Mesendoderm (in vitro differentiated cells): ENCODE measurements around the gene PAX5.
A peak's percentile ranks its signal among the peaks of the same experiment; 100 is the strongest.

Source experiments
- DNase-seq: peaks from one replicate; pipeline ENCODE4 v3.0.0; 2013
- H2AK5ac ChIP-seq: 2 replicates; pipeline ENCODE4 v1.6.1; 2013; ENCODE audit warnings: low read length, inconsistent platforms
- H2BK120ac ChIP-seq: 2 replicates; pipeline ENCODE4 v1.6.1; 2013; ENCODE audit warnings: low read depth, mild to moderate bottlenecking, low read length, moderate library complexity, mixed read lengths
- H2BK15ac ChIP-seq: replicated peaks from 2 replicates; pipeline ENCODE4 v1.6.1; 2013; ENCODE audit warnings: low read depth, mild to moderate bottlenecking, moderate library complexity
- H2BK5ac ChIP-seq: 2 replicates; pipeline ENCODE4 v1.6.1; 2013; ENCODE audit warnings: low read length, inconsistent platforms
- H3K18ac ChIP-seq: 2 replicates; pipeline ENCODE4 v1.6.1; 2013; ENCODE audit warnings: mild to moderate bottlenecking, low read length, mixed read lengths
- H3K23ac ChIP-seq: one replicate; pipeline ENCODE4 v1.6.1; 2013; ENCODE audit warnings: low read length
- H3K27ac ChIP-seq: 2 replicates; pipeline ENCODE4 v1.5.1; 2013; ENCODE audit warnings: low read depth, mild to moderate bottlenecking, inconsistent platforms, low read length, moderate library complexity
- H3K27me3 ChIP-seq: 2 replicates; pipeline ENCODE4 v1.6.1; 2013; ENCODE audit warnings: low read length, control low read depth, mild to moderate bottlenecking, inconsistent platforms; ENCODE audit not compliant: insufficient read depth, poor library complexity
- H3K36me3 ChIP-seq: 2 replicates; pipeline ENCODE4 v1.6.1; 2013; ENCODE audit warnings: low read length, inconsistent platforms; ENCODE audit not compliant: control insufficient read depth, insufficient read depth
- H3K4ac ChIP-seq: one replicate; pipeline ENCODE4 v1.6.1; 2013; ENCODE audit warnings: low read depth, mild to moderate bottlenecking, low read length, moderate library complexity
- H3K4me1 ChIP-seq: 2 replicates; pipeline ENCODE4 v1.6.1; 2013; ENCODE audit warnings: low read depth, low read length, inconsistent platforms; ENCODE audit not compliant: control insufficient read depth
- H3K4me2 ChIP-seq: 2 replicates; pipeline ENCODE4 v1.6.1; 2013; ENCODE audit warnings: low read length
- H3K4me3 ChIP-seq: 2 replicates; pipeline ENCODE4 v1.5.1; 2013; ENCODE audit warnings: mild to moderate bottlenecking, low read length
- H3K56ac ChIP-seq: one replicate; pipeline ENCODE4 v1.6.1; 2013; ENCODE audit warnings: low read length
- H3K79me1 ChIP-seq: 2 replicates; pipeline ENCODE4 v1.6.1; 2013; ENCODE audit warnings: low read length, inconsistent platforms
- H3K79me2 ChIP-seq: 2 replicates; pipeline ENCODE4 v1.6.1; 2013; ENCODE audit warnings: mild to moderate bottlenecking, low read length; ENCODE audit not compliant: control insufficient read depth, insufficient read depth
- H3K9ac ChIP-seq: 2 replicates; pipeline ENCODE4 v1.6.1; 2013; ENCODE audit warnings: low read length, inconsistent platforms
- H4K5ac ChIP-seq: one replicate; pipeline ENCODE4 v1.6.1; 2013; ENCODE audit warnings: low read length
- H4K8ac ChIP-seq: one replicate; pipeline ENCODE4 v1.6.1; 2013; ENCODE audit warnings: low read depth, mild to moderate bottlenecking, control low read depth, low read length, moderate library complexity
- WGBS: extraction: QIAGEN DNeasy Blood & Tissue Kit; methylation state at CpG from one replicate; pipeline ENCODE4 v1.1.7; 2013; ENCODE audit warnings: low lambda C conversion rate, missing lambda C conversion rate; ENCODE audit not compliant: insufficient coverage; ENCODE audit errors: extremely low coverage; 5-methylcytosine and 5-hydroxymethylcytosine counted together

PAX5 gene

GRCh38 chr9:36987409-36987808 is 46.7 kb downstream of the PAX5 start:
- Histone ChIP-seq H2AK5ac (no peak overlapping the region), H3K4me1 (peaks cover 4% of the 10 kb centered on the region), H3K23ac (no peak overlapping the region), H4K8ac (no peak overlapping the region), H3K79me2 (no peaks in the 10 kb centered on the region), H3K4me3 (no peak overlapping the region), H3K18ac (no peak overlapping the region), H4K5ac (no peak overlapping the region), H3K4ac (no peak overlapping the region), H3K79me1 (no peaks in the 10 kb centered on the region), H3K27ac (no peak overlapping the region), H3K36me3 (no peaks in the 10 kb centered on the region), H3K9ac (no peak overlapping the region), H3K27me3 (peaks cover 57% of the 10 kb centered on the region), H3K56ac (peak overlapping the region; percentile 27), H2BK15ac (no peak overlapping the region), H2BK5ac (no peak overlapping the region), H2BK120ac (no peak overlapping the region), H3K4me2 (no peak overlapping the region)
- WGBS, result no CpG with 5 or more reads among the region's 10 CpGs
- DNase-seq, result no peak

GRCh38 chr9:36986468-36987408 is 47.3 kb downstream of the PAX5 start:
- no peak overlapping the region for H3K27ac ChIP-seq
- no peak overlapping the region for H2BK120ac ChIP-seq
- H3K4ac ChIP-seq, result peak overlapping the region; percentile 22
- H4K5ac ChIP-seq, result no peak overlapping the region
- no peak overlapping the region for H2AK5ac ChIP-seq
- H4K8ac ChIP-seq, result no peak overlapping the region
- no peak overlapping the region for H3K4me3 ChIP-seq
- H3K56ac ChIP-seq, result peak overlapping the region; percentile 52
- no peaks in the 10 kb centered on the region for H3K79me2 ChIP-seq
- peak overlapping the region; percentile 28 for H3K4me2 ChIP-seq
- no peak overlapping the region for H2BK15ac ChIP-seq
- H3K23ac ChIP-seq, result no peak overlapping the region
- H3K27me3 ChIP-seq, result peaks cover 57% of the 10 kb centered on the region
- H3K18ac ChIP-seq, result peak overlapping the region; percentile 42
- no CpG with 5 or more reads among the region's 65 CpGs for WGBS
- H3K79me1 ChIP-seq, result no peaks in the 10 kb centered on the region
- H3K4me1 ChIP-seq, result peaks cover 4% of the 10 kb centered on the region
- no peak overlapping the region for H2BK5ac ChIP-seq
- peak overlapping the region; percentile 38 for H3K9ac ChIP-seq
- no peaks in the 10 kb centered on the region for H3K36me3 ChIP-seq
- DNase-seq, result no peak

DNA sequence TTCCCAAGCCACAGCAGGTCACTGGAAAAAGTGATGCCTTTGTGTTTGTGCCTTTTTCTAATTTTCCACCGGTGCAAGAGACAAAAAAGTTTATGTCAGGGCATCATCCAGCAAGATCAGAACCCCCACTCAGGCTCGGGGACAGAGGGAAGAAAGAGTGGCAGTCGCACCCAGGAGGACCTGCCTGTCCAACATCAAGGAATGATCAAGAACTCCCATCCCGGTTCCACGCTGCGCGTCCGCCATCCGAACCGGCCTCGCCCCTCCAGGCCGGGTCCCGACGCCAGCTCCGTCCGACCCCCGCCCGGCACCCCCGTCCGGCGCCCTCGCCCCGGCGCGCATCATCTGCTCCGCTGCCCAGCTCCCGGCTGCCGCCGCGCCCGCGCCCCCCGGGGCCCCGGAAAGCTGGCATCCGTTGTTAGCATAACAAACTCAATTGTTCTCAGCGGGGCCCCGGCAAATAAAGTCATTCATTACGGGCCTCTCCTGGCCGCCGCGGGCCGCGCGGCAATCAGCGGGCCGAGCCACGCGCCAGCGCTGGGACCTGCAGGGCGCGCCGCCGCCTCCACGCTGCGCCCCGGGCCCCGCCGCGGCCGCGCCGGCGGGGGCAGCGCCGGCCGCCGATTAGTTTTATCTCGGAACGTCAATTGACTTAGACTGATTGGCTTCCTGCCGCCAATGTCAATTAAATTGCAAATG is 48.1 kb downstream of the PAX5 start:
- no peak overlapping the region for H3K4me3 ChIP-seq
- H3K79me2 ChIP-seq, result no peaks in the 10 kb centered on the region
- H3K79me1 ChIP-seq, result no peaks in the 10 kb centered on the region
- no peak overlapping the region for H3K9ac ChIP-seq
- peaks cover 57% of the 10 kb centered on the region for H3K27me3 ChIP-seq
- DNase-seq, result peak; percentile 61
- H3K36me3 ChIP-seq, result no peaks in the 10 kb centered on the region
- H3K56ac ChIP-seq, result no peak overlapping the region
- H2BK15ac ChIP-seq, result no peak overlapping the region
- WGBS, result no CpG with 5 or more reads among the region's 70 CpGs
- H2BK5ac ChIP-seq, result no peak overlapping the region
- H2AK5ac ChIP-seq, result no peak overlapping the region
- no peak overlapping the region for H2BK120ac ChIP-seq
- H4K5ac ChIP-seq, result no peak overlapping the region
- no peak overlapping the region for H3K27ac ChIP-seq
- H3K23ac ChIP-seq, result no peak overlapping the region
- H3K4ac ChIP-seq, result no peak overlapping the region
- H3K18ac ChIP-seq, result peak overlapping the region; percentile 42
- peaks cover 4% of the 10 kb centered on the region for H3K4me1 ChIP-seq
- no peak overlapping the region for H4K8ac ChIP-seq
- H3K4me2 ChIP-seq, result no peak overlapping the region

DNA sequence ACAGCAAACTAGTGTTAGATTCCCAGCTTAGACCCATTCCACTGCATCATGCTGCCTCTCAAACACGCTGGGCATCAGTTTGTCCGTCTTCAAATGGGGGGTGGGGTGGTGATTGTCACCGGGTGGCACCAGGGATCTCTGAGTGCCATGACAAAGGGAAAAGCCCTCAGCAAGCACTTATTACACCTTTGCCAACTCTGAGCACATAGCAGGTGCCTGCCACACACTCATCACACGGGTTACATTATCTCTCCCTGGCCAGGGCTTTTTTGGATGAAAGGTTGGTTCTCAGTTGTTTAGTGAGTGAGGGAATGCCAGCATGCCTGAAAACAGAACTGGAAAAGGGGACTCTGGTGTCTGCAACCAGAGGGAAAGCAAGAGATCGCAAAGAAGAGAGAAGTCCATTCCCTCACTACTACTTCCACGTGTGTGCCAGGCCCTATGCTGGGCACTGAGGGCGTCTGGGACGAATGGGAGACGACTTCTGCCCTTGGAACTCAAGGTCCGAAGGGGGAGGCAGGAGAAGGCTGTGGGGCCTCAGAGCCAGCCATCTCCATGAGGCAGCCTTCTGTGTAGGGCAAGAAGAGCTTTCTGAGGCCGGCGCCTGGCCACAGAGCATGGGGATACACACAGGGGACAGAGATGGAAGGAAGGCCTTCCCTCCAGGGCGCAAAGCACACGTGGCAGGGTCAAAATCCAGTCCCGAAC is 48.9 kb downstream of the PAX5 start:
- H2BK120ac ChIP-seq, result no peak overlapping the region
- no peak overlapping the region for H2AK5ac ChIP-seq
- DNase-seq, result no peak
- H3K36me3 ChIP-seq, result no peaks in the 10 kb centered on the region
- no peak overlapping the region for H3K4me3 ChIP-seq
- no peak overlapping the region for H3K4me2 ChIP-seq
- H3K79me1 ChIP-seq, result no peaks in the 10 kb centered on the region
- H2BK15ac ChIP-seq, result no peak overlapping the region
- peaks cover 55% of the 10 kb centered on the region for H3K27me3 ChIP-seq
- no peak overlapping the region for H3K23ac ChIP-seq
- peaks cover 4% of the 10 kb centered on the region for H3K4me1 ChIP-seq
- H3K56ac ChIP-seq, result no peak overlapping the region
- no peak overlapping the region for H4K5ac ChIP-seq
- no peak overlapping the region for H3K9ac ChIP-seq
- no peak overlapping the region for H3K4ac ChIP-seq
- H3K18ac ChIP-seq, result no peak overlapping the region
- WGBS, result no CpG with 5 or more reads among the region's 15 CpGs
- H3K79me2 ChIP-seq, result no peaks in the 10 kb centered on the region
- H4K8ac ChIP-seq, result no peak overlapping the region
- H2BK5ac ChIP-seq, result no peak overlapping the region
- H3K27ac ChIP-seq, result no peak overlapping the region

DNA sequence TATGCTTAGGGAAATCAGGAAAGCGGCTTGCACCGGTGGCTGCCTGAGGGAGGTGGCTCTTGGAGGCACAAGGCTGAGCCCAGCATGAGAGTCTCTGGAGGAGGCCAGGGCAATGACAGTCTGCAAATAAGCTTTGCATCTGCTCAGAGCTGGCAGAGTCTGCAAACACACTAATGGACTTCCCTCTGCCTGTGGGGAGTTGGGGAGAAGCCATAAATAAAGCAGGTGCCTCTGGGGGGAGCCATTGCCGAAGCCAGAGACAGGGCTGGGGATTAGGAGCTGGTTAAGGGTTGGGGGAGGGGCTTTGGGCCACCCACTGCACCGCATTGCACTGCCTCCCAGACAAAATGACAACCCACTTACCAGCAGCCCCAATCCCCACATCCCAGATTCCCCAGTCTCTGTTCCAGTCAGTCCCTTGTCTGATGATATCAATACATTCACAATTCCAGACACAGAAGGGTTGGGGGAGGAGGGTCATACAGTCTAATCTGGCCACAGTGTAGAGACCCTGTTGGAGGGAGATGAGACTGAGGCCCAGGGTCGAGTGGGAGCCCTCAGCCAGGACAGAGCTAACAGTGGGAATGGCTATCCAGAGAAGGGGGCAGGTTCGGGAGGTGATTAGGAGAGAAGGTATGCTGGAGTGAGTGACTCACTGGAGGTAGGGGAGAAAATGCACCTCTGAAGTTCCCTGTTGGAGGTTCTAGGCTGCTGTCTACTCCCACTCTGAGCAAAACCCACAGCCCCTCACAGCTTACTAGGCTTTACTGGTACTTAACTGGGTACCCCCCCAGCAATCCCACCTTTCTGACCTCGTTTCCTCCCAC is 53.7 kb downstream of the PAX5 start:
- H3K4me1 ChIP-seq, result no peaks in the 10 kb centered on the region
- H2AK5ac ChIP-seq, result no peak overlapping the region
- peaks cover 23% of the 10 kb centered on the region for H3K27me3 ChIP-seq
- H3K9ac ChIP-seq, result no peak overlapping the region
- H2BK5ac ChIP-seq, result no peak overlapping the region
- no peak overlapping the region for H2BK15ac ChIP-seq
- no peak overlapping the region for H4K8ac ChIP-seq
- H3K79me2 ChIP-seq, result no peaks in the 10 kb centered on the region
- no peak overlapping the region for H3K56ac ChIP-seq
- no peak overlapping the region for H4K5ac ChIP-seq
- H3K4me3 ChIP-seq, result no peak overlapping the region
- WGBS, result no CpG with 5 or more reads among the region's 7 CpGs
- no peak overlapping the region for H3K4ac ChIP-seq
- no peak overlapping the region for H3K4me2 ChIP-seq
- no peak overlapping the region for H2BK120ac ChIP-seq
- DNase-seq, result peak; percentile 79
- no peak overlapping the region for H3K23ac ChIP-seq
- H3K79me1 ChIP-seq, result no peaks in the 10 kb centered on the region
- no peak overlapping the region for H3K18ac ChIP-seq
- H3K36me3 ChIP-seq, result no peaks in the 10 kb centered on the region
- no peak overlapping the region for H3K27ac ChIP-seq
